GM23338 (cell line): Measurements from ENCODE around the gene CROCC2. TPM values are rescaled to one million over a fixed set of nuclear protein-coding genes. Genes with fewer than 3 reads are reported as not detected.

Source experiments
- ATAC-seq: fragments of 200-7000 bp; cut with Tn5 transposase; 3 replicates; pipeline ENCODE4 v1.9.1; 2020
- DNase-seq: peaks from one replicate; pipeline ENCODE4 v3.0.0-alpha.2; 2015; ENCODE audit warnings: low spot score
- H2AFZ ChIP-seq: fragments of 200-600 bp; sonication (generic); 2 replicates; pipeline ENCODE4 v1.8.0; 2016; ENCODE audit warnings: antibody characterized with exemption, mild to moderate bottlenecking, moderate library complexity
- H3F3A ChIP-seq: fragments of 200-600 bp; sonication (generic); replicated peaks from 2 replicates; pipeline ENCODE4 v1.8.0; 2017; ENCODE audit warnings: antibody characterized with exemption, mixed run types, low read depth
- H3K27ac ChIP-seq: fragments of 200-600 bp; sonication (generic); 2 replicates; pipeline ENCODE4 v1.6.1; 2016; ENCODE audit warnings: low read depth
- H3K27me3 ChIP-seq: fragments of 200-600 bp; sonication (generic); 2 replicates; pipeline ENCODE4 v1.8.0; 2016; ENCODE audit warnings: mild to moderate bottlenecking, mixed run types, moderate library complexity; ENCODE audit not compliant: insufficient read depth
- H3K36me3 ChIP-seq: fragments of 200-600 bp; sonication (generic); 2 replicates; pipeline ENCODE4 v1.8.0; 2016; ENCODE audit warnings: mild to moderate bottlenecking; ENCODE audit not compliant: insufficient read depth
- H3K4me1 ChIP-seq: fragments of 200-600 bp; sonication (generic); 2 replicates; pipeline ENCODE4 v1.8.0; 2016; ENCODE audit warnings: mild to moderate bottlenecking, moderate library complexity; ENCODE audit not compliant: insufficient read depth
- H3K4me2 ChIP-seq: fragments of 200-600 bp; sonication (generic); 2 replicates; pipeline ENCODE4 v1.7.1; 2017; ENCODE audit warnings: mixed run types
- H3K4me3 ChIP-seq: fragments of 200-600 bp; sonication (generic); 2 replicates; pipeline ENCODE4 v1.6.1; 2016; ENCODE audit warnings: mixed run types
- H3K79me2 ChIP-seq: fragments of 200-600 bp; sonication (generic); replicated peaks from 2 replicates; pipeline ENCODE4 v1.8.0; 2017; ENCODE audit warnings: mild to moderate bottlenecking; ENCODE audit not compliant: insufficient read depth
- H3K9me2 ChIP-seq: fragments of 200-600 bp; sonication (generic); 2 replicates; pipeline ENCODE4 v1.8.0; 2017; ENCODE audit not compliant: insufficient read depth
- H4K20me1 ChIP-seq: fragments of 200-600 bp; sonication (generic); replicated peaks from 2 replicates; pipeline ENCODE4 v1.8.0; 2017; ENCODE audit warnings: mild to moderate bottlenecking; ENCODE audit not compliant: insufficient read depth
- H3K27ac Mint-ChIP-seq: 2 replicates; pipeline ENCODE4 v1.8.0; 2020; ENCODE audit warnings: inconsistent platforms, mild to moderate bottlenecking, moderate library complexity, mixed read lengths
- H3K27me3 Mint-ChIP-seq: 3 replicates; pipeline ENCODE4 v1.8.0; 2022; ENCODE audit warnings: low read depth, mild to moderate bottlenecking, moderate library complexity, mixed read lengths, inconsistent platforms; ENCODE audit not compliant: insufficient read depth, poor library complexity
- H3K36me3 Mint-ChIP-seq: 3 replicates; pipeline ENCODE4 v1.8.0; 2021; ENCODE audit warnings: low read depth, mild to moderate bottlenecking, inconsistent platforms, moderate library complexity, mixed read lengths
- H3K4me1 Mint-ChIP-seq: 3 replicates; pipeline ENCODE4 v1.8.0; 2020; ENCODE audit warnings: mild to moderate bottlenecking, inconsistent platforms, mixed read lengths
- H3K4me3 Mint-ChIP-seq: 3 replicates; pipeline ENCODE4 v1.8.0; 2021; ENCODE audit warnings: moderate library complexity, mild to moderate bottlenecking, inconsistent platforms, mixed read lengths
- H3K9me3 Mint-ChIP-seq: 3 replicates; pipeline ENCODE4 v1.8.0; 2020; ENCODE audit warnings: moderate library complexity, mild to moderate bottlenecking, inconsistent platforms, mixed read lengths
- CREB1 ChIP-seq: fragments of 250-450 bp; sonication (Bioruptor Pico); IDR thresholded peaks from 2 replicates; pipeline ENCODE4 v1.5.0; 2020; ENCODE audit warnings: low read depth, mild to moderate bottlenecking, moderate library complexity
- CTCF ChIP-seq, 2 experiments: fragments of 200-600 bp in 1 of 2; sonication (generic) in 1 of 2; conservative IDR thresholded peaks; 2 replicates each; pipeline versions ENCODE4 v1.5.1 to v1.6.1; 2016 to 2017; ENCODE audit warnings: antibody characterized with exemption in 2 of 2, low read depth in 2 of 2, mild to moderate bottlenecking in 2 of 2, moderate library complexity in 1 of 2
- ETS1 ChIP-seq: IDR thresholded peaks from 2 replicates; pipeline ENCODE4 v1.6.1; 2016; ENCODE audit warnings: antibody characterized with exemption
- EZH2 ChIP-seq: fragments of 200-600 bp; sonication (generic); IDR thresholded peaks from one replicate; pipeline ENCODE4 v1.8.0; 2017; ENCODE audit warnings: antibody characterized with exemption, mild to moderate bottlenecking, low read depth; ENCODE audit not compliant: unreplicated experiment
- NANOG ChIP-seq: IDR thresholded peaks from 2 replicates; pipeline ENCODE4 v1.6.1; 2016; ENCODE audit warnings: antibody characterized with exemption, borderline replicate concordance
- POLR2AphosphoS5 ChIP-seq: IDR thresholded peaks from 2 replicates; pipeline ENCODE4 v1.6.1; 2016; ENCODE audit warnings: antibody characterized with exemption, low read depth
- STAT1 ChIP-seq: IDR thresholded peaks from one replicate; pipeline ENCODE4 v1.6.1; 2016; ENCODE audit warnings: antibody characterized with exemption; ENCODE audit not compliant: unreplicated experiment
- polyA plus RNA-seq: library from polyadenylated mRNA; unstranded; fragments of >200 nt; fragmentation: Nextera tagmentation; extraction: Ambion mirVana; gene quantifications from 2 replicates; pipeline ENCODE4 v1.2.1, GENCODE V29; 2016
- total RNA-seq: library from RNA; depleted of rRNA; stranded (reverse); fragments of >200 nt; shearing (Covaris generic); gene quantifications from 2 replicates; pipeline ENCODE4 v1.2.3, GENCODE V29; 2014

CROCC2 gene
- total and polyA plus RNA-seq, 2 experiments from 2014 or later = not detected

- no peaks in the 10 kb centered on the region for H3K79me2 ChIP-seq
- H3K4me1 Mint-ChIP-seq = 0 out of 3 replicates have a peak, but pooled peaks cover 2% of the 10 kb centered on the region
- no peaks in the 10 kb centered on the region for H3K36me3 Mint-ChIP-seq
- no peak overlapping the region for H3K4me3 ChIP-seq
- H3K27me3 Mint-ChIP-seq = peaks cover 9% of the 10 kb centered on the region
- H3K27ac Mint-ChIP-seq = no peak overlapping the region
- H3K27me3 ChIP-seq = no peaks in the 10 kb centered on the region
- H3K4me3 Mint-ChIP-seq = no peak overlapping the region
- no peaks in the 10 kb centered on the region for H3F3A ChIP-seq
- H4K20me1 ChIP-seq = no peaks in the 10 kb centered on the region
- no peaks in the 10 kb centered on the region for H3K4me1 ChIP-seq
- H3K9me3 Mint-ChIP-seq = no peaks in the 10 kb centered on the region; the same call in 2 of the 3 replicates
- no peak for TF ChIP-seq CREB1 (CRISPR knock-in tag)
- TF ChIP-seq EZH2 = no peak
- TF ChIP-seq POLR2AphosphoS5 = no peak
- DNase-seq (no peak), ATAC-seq (peak; percentile 45)
- no peak overlapping the region for H3K4me2 ChIP-seq
- no peak overlapping the region for H3K27ac ChIP-seq
- no peaks in the 10 kb centered on the region for H3K36me3 ChIP-seq
- H2AFZ ChIP-seq = no peak overlapping the region
- no peaks in the 10 kb centered on the region for H3K9me2 ChIP-seq
Observed at GRCh38 chr2:240925568-240926515, 19.7 kb downstream of the CROCC2 start.

GRCh38 chr2:240926516-240927389, 20.6 kb downstream of the CROCC2 start:
- Mint-ChIP-seq H3K27ac (no peak overlapping the region), H3K27me3 (peaks cover 7% of the 10 kb centered on the region), H3K36me3 (no peaks in the 10 kb centered on the region), H3K9me3 (no peaks in the 10 kb centered on the region; the same call in 2 of the 3 replicates), H3K4me3 (no peak overlapping the region), H3K4me1 (0 out of 3 replicates have a peak, but pooled peaks cover 2% of the 10 kb centered on the region)
- no peak overlapping the region for H3K4me3 ChIP-seq
- H3K4me2 ChIP-seq = no peak overlapping the region
- H2AFZ ChIP-seq = no peak overlapping the region
- TF ChIP-seq ETS1 (no peak), NANOG (no peak)
- no peaks in the 10 kb centered on the region for H3K9me2 ChIP-seq
- DNase-seq = no peak
- H4K20me1 ChIP-seq = no peaks in the 10 kb centered on the region
- H3K79me2 ChIP-seq = no peaks in the 10 kb centered on the region
- H3K4me1 ChIP-seq = no peaks in the 10 kb centered on the region
- no peak for ATAC-seq
- H3F3A ChIP-seq = no peaks in the 10 kb centered on the region
- no peaks in the 10 kb centered on the region for H3K27me3 ChIP-seq
- no peaks in the 10 kb centered on the region for H3K36me3 ChIP-seq
- H3K27ac ChIP-seq = no peak overlapping the region

- Mint-ChIP-seq H3K36me3 (no peaks in the 10 kb centered on the region), H3K27me3 (peaks cover 7% of the 10 kb centered on the region), H3K4me3 (no peak overlapping the region), H3K27ac (no peak overlapping the region), H3K9me3 (no peaks in the 10 kb centered on the region; the same call in 2 of the 3 replicates), H3K4me1 (0 out of 3 replicates have a peak, but pooled peaks cover 2% of the 10 kb centered on the region)
- H3F3A ChIP-seq = no peaks in the 10 kb centered on the region
- H3K4me3 ChIP-seq = no peak overlapping the region
- no peak for ATAC-seq
- no peaks in the 10 kb centered on the region for H3K27me3 ChIP-seq
- no peaks in the 10 kb centered on the region for H3K79me2 ChIP-seq
- H3K4me1 ChIP-seq = no peaks in the 10 kb centered on the region
- H3K4me2 ChIP-seq = no peak overlapping the region
- no peaks in the 10 kb centered on the region for H4K20me1 ChIP-seq
- H3K36me3 ChIP-seq = no peaks in the 10 kb centered on the region
- H2AFZ ChIP-seq = no peak overlapping the region
- H3K27ac ChIP-seq = no peak overlapping the region
- H3K9me2 ChIP-seq = no peaks in the 10 kb centered on the region
- DNase-seq = no peak
- TF ChIP-seq STAT1 = no peak
- no peak for TF ChIP-seq CTCF (conservative IDR thresholded peaks at IDR 0.05; ENCODE audit: low read depth in 2 of 2)
- TF ChIP-seq POLR2AphosphoS5 = no peak
- TF ChIP-seq EZH2 = no peak
Observed at GRCh38 chr2:240927390-240927781, 21.2 kb downstream of the CROCC2 start.
